ENCODE measurements around the gene SYK.

Gene SYK

DNA sequence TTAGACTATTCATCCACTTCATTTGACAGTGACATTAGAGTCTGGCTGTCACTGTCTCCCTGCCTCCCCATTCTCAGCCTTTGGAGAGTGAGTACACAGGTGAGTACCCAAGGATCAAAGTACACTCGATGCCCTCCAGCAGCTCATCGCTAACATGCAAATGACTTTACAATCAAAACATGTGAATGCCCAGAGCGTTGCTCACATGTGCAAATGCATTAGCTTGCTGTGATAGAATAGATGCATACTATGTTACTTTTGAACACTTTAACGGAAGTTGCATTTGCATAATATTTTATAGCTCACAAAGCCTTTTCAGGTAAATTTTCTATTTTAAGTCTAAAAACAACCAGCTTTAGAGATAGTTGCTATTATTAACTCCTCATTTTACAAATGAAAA is 107.6 kb downstream of the SYK start:
- no peak for DNase-seq

DNA sequence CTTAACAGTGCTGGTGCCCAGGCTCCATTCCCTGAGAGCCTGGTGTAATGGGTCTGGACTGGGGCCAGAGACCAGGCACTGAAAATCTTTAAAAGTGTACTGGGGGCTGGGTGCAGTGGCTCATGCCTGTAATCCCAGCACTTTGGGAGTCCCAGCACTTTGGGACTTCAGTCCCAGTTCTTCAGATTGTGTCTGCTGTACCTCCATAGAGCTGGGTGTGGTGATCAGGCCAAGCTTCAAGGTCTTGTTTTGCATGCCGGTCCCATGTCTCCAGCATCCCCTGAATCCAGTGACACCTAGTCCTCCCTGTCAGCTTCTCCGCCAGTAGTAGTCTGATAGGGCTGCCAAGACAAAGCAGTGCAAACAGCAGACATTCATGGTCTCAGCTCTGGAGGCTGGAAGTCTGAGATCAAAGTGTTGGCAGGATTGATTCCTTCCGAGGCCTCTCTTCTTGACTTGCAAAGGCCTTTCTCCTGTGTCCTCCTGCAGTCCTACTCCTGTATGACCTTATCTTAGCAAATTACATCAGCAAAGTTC is 108.2 kb downstream of the SYK start:
- DNase-seq = no peak

DNA sequence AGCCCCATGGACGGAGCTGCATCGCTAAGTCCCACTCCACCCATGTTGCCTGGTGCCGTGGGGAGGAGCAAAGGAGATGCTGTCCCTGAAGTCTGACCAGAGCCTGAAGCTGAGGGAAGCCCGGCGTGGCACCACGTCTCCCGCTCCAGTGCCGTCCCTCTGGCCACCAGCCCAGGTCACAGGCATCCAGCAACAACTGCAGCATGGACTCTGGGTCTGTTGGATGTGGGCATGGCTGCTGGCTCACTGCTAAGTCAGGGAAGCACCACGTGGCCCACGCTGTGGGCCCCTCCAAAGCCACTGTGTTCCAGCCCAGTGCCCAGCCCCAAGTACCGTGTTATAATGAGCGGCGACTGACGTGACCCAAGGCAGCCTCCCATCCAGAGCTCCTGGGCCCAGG is 112.6 kb downstream of the SYK start:
- no peak for DNase-seq

DNA sequence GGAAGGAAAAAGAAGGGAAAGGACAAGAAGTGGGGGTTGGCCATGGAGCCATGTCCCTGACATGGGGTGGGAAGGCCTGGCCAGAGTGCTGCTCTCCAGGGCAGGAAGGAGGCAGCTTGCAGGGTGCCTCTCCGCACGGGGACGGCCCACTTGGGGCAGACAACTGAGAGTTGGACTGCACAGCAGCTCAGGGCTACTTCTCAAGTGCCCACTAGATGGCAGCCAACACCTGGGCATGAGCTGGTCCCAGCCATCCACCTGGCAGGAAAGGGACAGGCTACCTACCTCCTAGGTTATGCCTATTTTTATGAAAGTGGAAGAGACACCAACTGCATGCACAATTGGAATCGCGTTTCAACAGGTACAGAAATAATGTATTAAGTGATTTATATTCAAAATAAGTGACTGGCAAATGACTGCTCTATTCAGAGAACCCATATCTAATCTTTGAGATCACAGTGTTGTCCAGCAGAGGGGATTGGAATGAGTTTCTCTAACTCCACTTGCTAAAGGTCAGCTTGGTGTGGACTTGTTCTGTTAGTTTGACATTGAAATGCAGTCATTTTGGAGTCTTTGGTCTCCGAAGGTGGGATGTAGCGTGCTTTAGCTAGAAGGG is 113.4 kb downstream of the SYK start:
- DNase-seq = peak; percentile 76 to 79

DNA sequence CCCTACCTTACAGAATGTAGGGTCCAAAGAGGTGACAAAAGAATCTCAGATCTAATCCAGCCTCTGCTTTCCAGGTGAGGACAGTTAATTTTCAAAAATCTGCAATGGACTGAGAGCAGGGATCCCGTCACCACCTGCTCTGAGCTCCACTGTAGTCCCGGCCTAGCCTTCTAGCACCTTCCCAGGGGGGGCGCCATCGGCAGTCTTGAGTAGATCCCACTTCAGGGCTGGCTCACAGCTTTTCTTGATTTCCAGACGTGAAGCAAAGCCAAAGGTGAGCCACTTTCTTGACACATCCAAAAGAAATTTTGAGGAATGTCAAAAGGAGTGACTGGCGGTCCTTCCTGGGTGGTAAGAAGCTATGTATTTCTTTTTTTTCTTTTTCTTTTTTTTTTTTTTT is 114.1 kb downstream of the SYK start:
- DNase-seq = peak; percentile 43 to 64

DNA sequence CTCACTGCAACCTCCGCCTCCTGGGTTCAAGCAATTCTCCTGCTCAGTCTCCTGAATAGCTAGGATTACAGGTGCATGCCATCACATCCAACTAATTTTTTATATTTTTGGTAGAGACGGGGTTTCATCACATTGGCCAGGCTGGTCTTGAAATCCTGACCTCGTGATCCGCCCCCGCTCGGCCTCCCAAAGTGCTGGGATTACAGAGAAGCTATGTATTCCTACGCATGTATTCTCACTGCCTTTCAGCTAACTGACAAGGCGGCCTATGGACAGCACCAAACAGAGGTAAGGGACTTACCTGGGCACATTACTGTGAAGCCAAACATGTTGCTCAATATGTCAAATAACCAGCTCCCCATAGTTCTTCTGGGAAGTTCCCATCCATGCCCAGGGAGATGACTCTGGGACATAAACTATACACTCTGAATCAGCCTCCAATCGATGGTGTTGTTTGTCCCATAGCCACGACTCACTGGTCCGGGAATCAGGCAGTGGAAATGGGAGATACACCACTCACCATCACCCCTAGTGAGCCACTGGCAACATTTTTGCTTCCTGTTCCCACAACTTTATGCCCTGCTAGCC is 114.6 kb downstream of the SYK start:
- no peak for DNase-seq

DNA sequence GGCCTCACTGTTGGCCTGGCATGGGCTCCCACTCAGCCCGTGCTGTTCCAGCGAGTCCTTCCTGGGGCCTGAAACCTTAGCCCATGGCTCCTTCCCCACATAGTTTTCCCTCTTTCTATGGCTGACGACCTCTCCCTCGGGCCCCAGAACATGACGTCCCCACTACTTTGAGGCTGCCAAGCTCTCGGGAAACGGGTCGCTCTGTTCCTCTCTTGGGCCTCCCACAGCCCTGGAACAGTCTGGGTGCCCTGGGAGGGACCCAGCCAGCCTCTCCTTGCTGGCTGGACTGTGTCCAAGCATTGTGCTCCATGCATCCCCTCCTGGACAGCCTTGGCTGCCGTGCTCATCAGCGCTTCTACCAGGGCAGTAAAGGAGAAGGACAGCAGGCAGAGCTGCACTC is 118.3 kb downstream of the SYK start:
- DNase-seq = no peak

DNA sequence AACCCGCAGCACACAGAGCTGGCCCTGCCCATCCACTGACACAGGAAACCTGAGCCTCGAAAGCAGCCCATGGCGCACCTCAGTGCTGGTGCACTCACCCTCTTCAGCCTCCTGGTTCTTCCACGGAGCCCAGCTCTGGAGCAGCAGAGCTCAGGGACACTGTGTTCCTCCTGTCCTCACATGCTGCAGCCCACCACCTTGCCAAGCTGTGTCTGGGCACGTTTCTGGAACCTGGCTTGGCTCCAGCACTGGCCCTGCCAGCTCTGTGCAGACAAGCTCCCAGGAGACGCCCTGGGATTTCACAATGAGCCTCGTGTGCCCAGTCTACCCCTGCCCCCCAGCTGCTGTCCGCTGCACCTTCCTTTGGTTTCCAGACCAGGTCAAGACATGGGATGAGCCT is 119.5 kb downstream of the SYK start:
- DNase-seq = no peak

DNA sequence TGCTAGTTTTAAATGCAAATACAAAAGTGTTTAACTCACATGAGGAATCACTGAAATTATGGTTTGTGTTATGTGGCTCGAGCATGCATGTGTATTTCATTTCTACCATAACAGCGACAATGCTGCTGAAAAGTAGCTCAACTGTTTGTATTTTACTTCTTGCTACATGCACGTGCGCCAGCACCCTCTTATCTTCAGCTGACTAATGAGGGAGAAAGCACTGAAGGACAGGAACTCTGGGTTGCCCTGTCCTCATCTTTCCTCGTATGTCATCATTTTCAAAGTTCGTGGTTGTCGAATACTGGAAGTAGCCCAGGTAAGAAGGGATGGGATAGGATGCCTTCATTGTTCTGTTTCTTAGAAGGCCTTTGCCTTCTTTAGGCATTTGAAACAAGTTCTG is 120.3 kb downstream of the SYK start:
- DNase-seq = no peak

DNA sequence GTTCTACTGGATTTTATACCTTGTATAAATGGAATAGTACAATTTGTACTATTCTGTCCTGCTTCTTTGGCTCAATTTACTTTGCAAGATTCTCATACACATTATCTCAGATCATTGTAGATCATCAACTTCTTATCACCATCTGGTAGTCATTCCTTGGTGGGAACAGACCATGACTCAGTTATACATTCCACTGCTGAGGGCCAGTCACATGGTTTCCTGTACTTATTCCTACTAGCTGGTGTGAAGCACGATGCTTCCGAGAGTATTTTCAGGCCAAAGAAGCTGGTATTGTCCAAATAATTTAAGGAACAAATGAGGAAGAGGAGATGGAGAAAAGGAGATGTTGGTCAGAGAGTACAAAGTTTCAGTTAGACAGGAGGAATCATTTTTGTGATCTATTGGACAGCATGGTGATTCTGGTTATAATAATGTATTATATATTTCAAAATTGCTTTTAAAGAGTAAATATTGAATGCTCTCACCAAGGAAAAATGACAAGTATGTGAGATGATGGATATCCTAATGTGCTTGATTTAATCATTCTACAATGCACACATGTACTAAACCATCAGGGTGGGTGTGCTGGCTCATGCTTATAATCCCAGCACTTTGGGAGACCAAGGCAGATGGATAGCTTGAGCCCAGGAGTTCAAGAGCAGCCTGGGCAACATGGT is 124.1 kb downstream of the SYK start:
- no peak for DNase-seq

DNA sequence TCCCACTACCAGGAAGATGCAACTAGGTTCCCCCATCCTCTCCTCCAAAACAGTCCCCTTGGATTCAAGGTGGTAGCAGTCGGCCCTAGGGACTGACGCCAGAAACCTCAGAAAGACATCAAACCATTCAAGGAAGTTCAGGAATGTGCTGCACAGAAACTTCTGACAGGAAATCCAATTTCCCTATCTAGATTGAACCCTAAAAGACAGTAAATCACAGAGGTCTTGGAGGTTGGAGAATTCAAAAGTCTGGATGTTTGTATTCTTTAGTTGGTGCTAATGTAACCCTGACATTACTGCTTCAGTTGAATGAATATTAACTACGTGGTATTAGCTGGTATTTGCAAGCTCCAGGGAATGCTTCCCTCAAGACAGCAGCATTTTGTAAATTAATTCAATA is 125.3 kb downstream of the SYK start:
- DNase-seq = no peak

DNA sequence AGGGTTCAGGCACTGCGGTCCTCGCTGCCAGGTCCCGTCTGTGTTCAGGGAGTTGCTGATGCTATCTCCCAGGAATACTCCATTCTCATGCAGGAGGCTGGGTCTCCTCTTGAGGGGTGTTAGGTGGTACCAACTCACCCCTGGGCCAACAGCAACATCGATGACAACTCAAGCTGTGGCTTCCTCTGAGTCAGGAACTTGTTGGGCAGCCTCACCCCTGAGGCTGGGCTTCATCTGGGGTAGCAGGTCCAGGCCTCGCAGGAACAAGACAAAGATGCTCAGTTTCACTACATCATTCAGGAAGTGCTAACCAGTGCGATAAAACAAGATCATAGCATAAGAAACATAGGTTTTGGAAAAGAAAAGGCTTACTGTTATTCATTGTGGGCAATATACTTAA is 125.9 kb downstream of the SYK start:
- no peak for DNase-seq

DNA sequence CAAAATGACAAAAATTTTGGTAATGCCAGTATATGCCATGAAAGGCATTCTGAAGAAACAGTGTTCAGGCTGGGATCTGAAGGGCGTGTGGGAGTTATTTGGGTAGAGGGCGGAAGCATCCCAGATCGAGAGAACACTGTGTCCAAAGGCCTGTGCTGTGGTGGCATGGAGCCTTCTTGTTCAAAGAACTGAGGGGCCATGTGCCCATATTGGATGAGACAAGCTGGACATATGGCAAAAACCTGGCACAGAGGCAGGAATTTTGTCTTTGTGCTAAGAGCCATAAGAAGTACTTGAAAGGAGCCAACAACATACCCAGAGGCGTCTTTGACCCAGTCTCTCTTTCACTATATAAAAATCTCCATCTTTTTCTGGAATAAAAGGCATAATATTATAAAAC is 128.0 kb downstream of the SYK start:
- no peak for DNase-seq

DNA sequence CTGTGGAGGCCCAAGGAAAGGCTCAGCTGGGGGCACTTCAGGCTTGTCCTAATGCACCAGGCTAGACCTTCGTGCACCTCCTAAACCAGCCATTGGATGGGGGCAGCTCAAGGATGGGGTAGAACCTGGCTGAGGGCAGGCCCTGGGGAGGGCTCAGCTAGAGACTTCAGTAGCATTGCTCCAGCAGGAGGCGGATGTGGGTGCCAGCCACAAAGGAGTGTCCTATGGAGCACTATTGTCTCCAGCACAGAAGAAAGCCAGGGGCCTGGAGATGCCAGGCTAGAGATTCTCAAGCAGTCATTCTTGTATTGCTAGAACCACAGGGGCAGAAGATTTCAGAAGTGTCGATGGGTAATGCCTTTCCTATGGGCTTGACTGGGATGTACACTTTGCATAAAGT is 131.8 kb downstream of the SYK start:
- no peak for DNase-seq

DNA sequence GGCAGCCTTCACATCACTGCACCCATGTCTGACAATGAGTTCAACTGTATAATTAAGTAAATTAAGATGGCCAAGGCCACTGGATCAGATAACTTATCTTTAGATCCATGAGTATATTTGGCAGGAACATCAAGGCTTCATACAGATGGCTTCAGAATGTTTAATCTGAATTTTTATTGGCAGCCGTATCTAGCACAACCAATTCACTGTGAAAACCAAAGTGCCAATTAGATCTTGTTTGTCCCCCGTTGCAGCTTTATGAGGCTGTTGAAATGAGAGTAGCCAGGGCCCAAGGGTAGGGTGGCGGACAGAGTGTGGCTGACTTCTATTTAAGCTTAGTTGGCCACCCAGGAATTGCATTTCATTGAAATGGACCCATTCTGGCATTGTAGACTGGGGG is 137.7 kb downstream of the SYK start:
- no peak for DNase-seq

DNA sequence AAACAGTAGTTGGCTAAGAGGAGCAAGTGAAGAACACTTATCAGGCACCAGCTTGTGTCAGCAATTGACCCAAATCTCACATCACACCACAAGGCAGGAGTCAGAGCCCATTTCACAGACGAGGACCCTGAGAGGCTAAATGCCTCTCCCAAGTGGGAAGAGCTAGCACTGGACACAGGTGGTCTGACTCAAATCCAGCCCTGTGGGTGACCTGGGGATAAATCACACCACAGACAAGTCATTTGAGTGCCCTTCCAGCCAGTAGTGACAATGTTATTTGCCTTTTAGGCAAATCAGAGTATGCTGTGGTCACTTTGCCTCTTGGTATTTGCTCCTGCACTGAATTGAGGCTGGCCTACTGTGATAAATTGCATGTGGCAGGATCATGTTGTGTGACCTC is 138.7 kb downstream of the SYK start:
- DNase-seq = no peak

DNA sequence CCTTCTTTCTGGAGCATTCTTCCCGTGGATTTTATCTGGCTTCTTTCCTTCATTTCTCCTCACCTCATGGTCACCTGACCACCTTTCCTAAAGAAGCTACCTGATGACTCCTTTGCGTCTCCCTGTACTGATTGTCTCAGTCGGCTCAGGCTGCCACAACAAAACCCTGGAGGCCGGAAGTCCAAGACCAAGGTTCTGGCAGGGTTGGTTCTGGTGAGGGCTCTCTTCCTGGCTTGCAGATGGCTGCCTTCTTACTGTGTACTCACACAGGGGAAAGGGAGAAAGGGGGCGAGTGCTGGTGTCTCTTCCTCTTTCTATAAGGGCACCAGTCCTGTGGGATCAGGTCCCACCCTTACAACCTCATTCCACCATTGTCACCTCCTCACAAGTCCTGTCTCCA is 140.0 kb downstream of the SYK start:
- no peak for DNase-seq

DNA sequence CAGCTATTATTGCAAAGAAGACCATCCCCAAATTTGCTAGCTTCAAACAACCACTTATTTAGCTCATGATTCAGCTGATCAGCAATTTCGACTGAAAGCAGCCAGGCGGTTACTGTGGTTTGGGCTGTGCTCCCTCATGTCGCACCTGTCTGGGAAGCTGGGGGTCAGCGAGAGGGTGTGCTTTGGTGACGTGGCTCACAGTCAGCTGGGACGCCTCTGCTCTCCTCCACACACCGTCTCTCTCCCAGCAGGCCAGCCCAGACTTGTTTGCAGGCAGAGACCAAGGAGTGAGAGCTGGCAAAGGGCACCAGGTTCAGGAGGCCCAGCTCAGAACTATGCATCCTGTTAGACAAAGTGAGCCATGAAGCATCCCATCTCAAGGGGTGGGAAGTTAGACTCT is 140.9 kb downstream of the SYK start:
- no peak for DNase-seq

DNA sequence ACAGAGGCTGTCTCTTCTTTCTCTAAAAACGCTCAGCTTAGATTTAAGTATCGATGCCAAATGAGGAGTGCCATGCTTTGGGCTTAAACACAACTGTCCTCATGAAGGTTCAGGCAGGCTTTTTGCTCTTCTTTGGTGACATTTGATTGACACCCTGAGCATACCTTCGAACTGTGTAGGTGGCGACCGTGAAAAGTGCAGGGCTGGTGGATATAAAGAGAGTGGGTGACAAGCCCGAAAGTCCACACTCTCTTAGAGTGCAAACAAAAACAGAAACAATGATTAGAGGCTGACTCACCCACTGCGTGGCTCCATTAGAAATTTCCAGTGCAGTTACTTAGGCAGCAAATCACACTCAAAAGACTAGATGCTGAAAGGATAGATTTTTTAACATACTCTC is 141.7 kb downstream of the SYK start:
- DNase-seq = no peak

DNA sequence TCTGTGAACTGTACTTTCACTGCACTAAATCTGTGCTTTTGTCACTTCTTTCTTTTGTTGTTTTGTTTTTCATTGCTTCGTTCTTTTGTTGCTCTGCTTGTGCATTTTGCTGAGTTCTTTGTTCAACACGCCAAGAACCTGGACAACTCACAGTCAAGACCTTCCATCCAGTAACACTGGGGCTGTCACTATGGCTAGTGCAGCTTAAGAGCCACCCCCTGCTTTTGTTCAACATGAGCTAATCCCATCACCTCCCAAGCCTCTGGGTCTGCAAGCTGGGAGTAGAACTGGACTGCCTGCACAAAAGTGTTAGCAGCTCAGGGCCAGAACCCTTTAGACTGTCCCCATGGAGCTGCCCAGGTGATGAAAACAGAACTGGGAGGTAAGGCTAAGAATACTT is 143.7 kb downstream of the SYK start:
- no peak for DNase-seq

DNA sequence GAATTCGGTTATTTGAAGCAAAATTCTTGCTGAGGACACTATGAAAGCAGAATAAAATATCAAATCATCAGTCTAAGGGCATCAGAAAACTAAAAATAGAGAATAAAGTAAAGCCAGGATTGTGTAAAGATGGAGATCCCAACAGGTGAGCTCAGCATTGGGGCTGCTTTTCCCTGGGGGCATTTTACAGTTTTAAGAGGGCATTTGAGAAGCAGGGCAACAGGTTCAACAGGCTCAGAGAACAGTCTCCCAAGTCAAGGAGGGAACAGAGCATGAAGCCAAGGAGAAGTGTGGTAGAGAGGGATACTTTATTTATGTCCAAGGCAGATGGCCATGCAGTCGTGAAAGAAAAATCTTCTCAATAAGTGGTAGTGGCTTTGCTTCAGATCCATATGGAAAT is 145.4 kb downstream of the SYK start:
- DNase-seq = no peak
